GM10847 (cell line): ENCODE measurements around the gene SH3BP4.

Source experiments
- POLR2A ChIP-seq: IDR thresholded peaks from 2 replicates; pipeline ENCODE4 v1.6.1; 2011; ENCODE audit not compliant: insufficient read length; ENCODE audit errors: extremely low read depth

SH3BP4 gene

GRCh38 chr2:235002198-235003095 lies 50.6 kb downstream of the SH3BP4 start:
- no peak for TF ChIP-seq POLR2A

GRCh38 chr2:235003096-235003775 lies 51.4 kb downstream of the SH3BP4 start:
- no peak for TF ChIP-seq POLR2A

DNA sequence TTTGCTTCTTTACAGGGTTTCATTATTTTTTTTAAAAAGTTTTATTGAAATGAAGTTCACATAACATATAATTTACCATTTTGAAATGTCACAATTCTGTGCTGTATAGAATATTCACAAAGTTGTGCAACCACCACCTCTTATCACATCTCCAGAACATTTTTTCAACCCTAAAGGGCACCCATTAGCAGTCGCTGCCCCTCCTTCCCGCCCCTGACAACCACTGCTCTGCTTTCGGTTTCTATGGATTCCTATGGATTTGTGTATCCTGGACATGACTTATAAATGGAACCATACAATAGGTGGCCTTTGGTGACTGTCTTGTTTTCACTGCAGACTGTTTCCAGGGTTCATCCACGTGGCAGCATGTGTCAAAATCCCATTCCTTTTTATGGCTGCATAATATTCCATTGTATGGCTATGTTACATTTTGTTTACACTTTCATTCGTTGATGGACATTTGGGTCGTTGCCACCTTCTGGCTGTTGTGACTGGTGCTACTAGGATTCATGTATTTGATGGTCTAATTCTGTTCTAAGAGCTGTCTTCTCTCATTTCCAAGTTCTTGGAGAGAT lies 52.6 kb downstream of the SH3BP4 start:
- no peak for TF ChIP-seq POLR2A

DNA sequence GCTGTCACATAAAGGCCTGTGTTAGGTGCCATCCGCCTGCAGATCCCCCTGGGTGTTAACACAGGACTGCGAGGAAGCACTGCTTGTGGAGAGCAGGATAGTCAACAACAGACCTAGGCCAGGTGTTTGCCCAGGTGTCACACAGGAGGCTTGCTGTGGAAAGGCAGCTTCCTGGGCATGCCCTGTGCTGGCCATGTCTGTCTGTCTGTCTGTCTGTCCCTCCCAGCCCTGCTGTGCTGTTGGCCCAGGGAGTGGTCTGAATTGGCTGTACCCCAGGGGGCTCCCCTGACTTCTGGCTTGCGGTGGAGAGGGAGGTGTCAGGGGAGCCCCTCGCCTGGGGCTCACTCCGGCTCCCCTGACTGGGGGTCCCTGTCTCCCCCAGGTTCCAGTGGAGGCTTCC lies 53.2 kb downstream of the SH3BP4 start:
- no peak for TF ChIP-seq POLR2A

- no peak for TF ChIP-seq POLR2A
These were observed 53.9 kb downstream of the SH3BP4 start for GRCh38 chr2:235005603-235006259.

- TF ChIP-seq POLR2A, result no peak
These were observed 54.6 kb downstream of the SH3BP4 start for GRCh38 chr2:235006461-235006860.

DNA sequence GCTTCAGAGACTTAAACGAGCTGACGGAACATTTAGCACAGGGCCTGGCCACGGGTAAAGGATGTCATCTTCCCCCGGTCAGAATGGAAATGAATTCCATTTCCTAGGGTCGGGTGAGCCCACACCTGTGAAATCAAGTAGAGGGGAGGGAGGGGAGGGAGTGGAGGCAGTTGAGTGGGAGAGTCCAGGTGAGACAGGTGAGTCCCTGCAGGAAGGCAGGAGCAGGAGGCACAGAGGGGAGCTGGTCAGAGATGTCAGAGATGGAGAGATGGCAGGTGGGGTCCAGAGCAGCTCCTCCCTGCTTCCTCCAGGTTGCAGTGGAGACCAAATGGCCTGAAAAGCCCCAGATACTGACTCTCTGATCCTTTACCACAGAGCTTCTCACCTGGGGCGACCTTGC lies 55.2 kb downstream of the SH3BP4 start:
- no peak for TF ChIP-seq POLR2A

GRCh38 chr2:235007664-235008457 lies 56.0 kb downstream of the SH3BP4 start:
- TF ChIP-seq POLR2A, result no peak

DNA sequence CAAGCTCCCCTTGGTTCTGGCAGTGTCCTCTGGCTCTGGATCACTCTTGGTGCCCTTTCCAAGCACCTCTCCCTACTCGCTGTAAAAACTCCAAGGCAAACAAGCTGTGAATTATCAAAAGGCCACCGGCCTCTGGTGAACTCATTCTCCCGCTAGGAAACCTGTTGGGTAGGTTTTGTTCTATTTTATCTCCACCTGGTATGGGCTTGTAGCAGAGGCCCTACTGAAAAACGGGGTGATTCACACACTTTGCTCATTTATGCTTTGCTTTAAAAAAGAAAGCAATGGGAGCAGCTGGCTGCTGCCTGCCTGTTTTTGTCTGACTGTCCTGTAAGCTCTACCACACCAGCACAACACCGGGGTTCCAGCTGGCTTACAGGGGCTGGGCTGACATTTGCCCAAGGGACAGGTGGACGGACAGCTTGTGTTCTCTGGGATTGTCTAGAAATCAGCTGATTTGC lies 56.8 kb downstream of the SH3BP4 start:
- TF ChIP-seq POLR2A, result no peak

GRCh38 chr2:235009081-235009480 lies 57.3 kb downstream of the SH3BP4 start:
- TF ChIP-seq POLR2A, result no peak

DNA sequence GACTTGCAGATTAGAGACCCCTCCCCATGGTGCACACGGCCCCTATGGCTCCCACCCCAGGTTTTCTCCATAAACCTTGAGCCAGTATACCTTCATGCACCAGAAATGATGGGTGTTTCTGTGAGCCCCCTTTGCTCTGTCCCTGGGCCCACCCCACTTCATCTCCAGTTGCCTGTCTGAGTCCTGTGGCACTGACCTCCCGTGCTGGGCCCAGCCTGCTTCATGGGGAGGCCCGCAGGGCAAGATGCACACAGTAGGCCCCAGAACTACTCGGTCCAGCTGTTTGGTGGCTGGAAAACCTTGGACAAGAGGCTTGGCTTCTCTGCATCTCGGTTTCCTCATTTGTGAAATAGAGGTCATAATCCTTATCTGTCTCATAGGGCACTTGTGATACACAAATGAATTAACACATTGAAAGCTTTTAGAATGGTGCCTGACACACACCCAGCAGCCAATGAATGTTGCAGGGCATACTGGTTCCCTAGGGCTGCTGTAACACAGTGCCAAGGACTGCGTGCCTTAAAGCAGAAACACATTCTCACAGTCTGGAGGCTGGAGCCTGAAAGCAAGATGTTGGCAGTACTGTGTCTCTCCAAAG lies 58.4 kb downstream of the SH3BP4 start:
- TF ChIP-seq POLR2A, result no peak

GRCh38 chr2:235011607-235011928 lies 59.8 kb downstream of the SH3BP4 start:
- TF ChIP-seq POLR2A, result no peak

- no peak for TF ChIP-seq POLR2A
These were observed 60.3 kb downstream of the SH3BP4 start for GRCh38 chr2:235011929-235012631.

GRCh38 chr2:235017441-235017840 lies 65.6 kb downstream of the SH3BP4 start:
- no peak for TF ChIP-seq POLR2A
